HS-27A (cell line): Measurements from ENCODE around the gene FOXP4.

Source experiments
- DNase-seq: peaks from one replicate; pipeline ENCODE4 v3.0.0-alpha.2; 2012; ENCODE audit warnings: low read depth, missing footprints

The FOXP4 gene

DNA sequence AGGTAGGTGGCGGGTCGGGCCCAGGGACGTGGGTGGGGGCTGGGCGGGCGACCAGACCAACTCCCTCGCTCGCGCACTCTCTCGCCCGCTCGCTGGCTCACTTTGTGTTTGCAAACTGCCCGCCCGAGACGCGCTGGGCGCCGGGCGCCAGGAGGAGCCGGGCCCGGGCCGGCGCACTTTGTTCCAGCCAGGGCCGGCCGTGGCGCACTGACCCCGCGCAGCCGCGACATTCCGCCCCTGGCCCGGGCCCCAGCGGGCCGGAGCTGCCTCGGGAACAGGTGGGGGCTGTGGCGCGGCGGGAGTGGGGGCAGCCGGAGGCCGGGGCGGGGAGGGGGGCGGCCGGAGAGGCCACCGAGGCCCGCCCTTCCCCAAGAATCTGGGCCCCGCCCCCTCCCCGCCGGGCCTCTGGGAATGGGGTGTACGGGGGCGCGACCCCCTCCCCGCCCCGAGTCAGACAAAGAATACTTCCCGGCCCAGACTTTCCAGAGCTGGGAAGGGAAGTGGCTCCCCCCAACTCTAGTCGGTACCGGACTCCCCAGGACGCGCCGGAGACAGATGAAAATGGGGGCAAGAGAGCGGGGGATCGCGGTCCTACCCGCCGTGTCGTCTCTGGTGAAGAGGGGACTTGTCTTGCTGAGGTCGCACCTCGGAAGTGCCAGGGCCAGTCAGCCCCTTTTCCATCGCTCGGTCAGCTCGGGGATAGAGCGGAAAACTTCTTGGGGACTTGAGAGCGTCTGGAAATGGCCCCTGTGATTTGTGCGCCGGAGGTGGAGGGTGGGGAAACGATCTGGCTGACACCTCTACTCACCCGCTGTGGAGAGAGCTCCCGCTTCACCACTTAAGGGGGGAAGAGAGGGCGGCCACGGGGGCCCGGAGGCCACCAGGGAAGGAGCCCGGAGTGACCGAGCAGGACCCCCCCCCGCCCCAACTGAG, 951 bp downstream of the FOXP4 start:
- DNase-seq, result no peak

DNA sequence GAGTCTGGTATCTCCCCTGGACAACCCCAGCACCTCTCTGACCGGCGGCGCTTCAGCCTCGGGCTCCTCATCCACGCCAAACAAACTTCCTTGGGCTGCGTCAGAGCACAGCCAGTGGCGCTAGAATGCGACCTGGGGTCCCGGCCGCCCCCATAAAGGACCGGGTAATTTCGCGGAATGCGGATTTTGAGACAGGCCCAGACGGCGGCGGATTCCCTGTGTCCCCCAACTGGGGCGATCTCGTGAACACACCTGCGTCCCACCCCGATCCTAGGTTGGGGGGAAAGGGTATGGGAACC, 1.6 kb downstream of the FOXP4 start:
- no peak for DNase-seq

DNA sequence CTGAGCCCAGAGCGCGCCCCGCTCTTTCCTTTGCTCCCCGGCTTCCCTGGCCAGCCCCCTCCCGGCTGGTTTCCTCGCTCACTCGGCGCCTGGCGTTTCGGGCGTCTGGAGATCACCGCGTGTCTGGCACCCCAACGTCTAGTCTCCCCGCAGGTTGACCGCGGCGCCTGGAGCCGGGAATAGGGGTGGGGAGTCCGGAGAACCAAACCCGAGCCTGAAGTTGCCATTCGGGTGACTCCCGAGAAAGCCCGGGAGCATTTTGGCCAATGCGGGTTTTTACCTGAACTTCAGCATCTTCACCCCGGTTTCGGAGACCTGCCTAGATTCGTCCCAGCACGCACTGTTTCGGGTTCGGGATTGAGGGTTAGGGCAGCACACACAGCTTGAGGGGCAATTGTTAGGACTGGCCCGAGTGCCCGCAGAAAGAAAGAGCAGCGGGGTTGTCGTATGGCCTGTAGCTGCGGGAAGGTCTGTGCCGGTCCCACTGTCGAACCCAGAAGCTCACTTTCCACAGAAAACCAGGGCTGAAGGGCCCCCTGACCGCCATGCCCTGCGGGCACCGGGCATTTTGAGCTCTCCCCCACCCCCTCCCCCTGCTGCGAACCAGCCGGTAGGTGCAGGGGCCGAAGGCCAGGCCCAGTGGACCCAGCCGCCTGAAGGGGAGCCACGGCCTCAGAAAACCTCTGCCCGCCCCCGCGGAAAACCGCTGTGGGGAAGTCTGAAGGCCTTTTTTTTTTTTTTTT, 2.1 kb downstream of the FOXP4 start:
- no peak for DNase-seq

DNA sequence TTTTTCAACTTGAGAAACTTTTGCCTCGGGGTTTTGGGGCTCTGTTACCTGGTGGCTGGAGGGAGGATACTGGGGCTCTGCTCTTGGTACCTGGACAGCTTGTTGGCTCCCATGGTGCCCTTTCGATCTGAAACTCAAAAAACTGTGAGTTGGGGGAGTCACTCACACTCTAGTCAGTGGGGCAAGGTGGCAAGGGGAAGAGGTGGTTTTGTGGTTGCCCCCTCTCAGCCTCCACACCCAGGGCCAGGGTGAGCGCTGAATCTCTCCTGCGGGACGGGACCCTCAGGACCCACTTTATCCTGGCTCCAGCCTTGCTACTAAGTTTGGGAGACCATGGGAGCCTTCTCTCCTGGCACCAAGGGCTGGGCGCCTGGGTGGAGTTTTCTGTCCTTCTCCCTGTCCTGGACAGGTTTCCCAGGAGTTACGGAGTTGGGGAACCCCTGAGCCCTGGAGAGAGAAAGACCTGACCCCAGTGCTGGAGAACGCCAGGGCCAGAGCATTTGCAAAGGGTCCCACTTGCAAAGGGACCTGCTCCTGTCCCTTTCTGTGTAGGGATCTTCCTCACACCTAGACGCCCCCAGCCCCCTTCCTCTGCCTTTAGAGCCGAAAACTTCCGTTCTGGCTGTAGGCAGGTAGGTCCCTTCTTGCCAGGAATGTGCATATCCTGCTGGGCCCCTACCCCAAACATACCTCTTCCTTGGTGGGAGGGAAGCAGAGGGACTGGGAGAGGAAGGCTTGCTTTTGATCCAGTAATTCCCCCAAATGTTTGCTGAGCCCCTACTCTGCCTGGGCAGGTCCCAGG, 2.9 kb downstream of the FOXP4 start:
- no peak for DNase-seq

DNA sequence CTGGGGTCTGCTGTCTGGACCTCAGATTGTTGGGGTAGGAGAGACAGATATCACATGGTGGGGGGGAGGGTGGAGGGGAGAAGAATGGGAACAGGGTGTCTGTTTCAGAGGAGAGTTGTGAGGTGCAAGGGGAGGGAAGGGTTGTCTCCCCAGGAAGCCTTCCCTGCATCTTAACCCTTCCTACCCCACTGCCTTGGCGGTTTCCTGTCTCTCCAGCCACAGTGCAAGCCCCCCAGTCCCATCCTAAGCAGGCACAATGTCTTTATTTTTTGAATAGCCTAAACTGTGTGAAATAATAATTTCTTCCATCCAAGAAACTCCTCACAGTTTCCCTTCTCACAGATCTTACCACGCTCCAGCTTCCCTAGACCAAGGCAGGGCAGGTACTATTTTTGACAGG, 3.5 kb downstream of the FOXP4 start:
- DNase-seq, result no peak

DNA sequence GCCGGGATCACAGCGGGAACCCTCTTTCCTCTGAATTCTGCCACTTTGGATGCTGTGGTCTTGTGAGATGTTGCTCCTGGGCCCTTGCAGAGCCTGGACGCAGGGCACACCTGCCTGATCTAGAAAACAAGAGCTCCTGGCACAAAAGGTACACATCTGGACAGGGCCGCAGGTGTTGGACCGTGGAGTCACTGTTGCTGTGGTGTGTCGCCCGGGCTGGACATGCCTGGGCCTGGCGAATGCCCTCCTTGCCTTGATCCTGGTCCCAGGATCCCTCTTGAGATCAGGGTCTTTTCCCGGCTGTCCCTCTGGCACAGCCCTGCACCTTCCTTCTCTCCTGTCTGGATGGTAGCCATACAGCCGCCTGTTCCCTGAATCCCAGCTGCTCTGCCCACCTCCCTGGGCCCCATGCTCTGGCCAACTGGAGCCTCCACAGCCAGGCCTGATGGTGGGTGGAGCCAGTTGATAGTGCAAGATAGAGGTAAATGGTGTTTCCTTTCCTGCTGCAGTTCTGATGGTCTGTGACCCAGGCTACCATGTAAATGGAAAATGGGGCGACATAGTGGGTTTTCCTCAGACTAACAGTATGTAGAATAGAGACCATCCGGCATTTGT, 5.0 kb downstream of the FOXP4 start:
- no peak for DNase-seq

DNA sequence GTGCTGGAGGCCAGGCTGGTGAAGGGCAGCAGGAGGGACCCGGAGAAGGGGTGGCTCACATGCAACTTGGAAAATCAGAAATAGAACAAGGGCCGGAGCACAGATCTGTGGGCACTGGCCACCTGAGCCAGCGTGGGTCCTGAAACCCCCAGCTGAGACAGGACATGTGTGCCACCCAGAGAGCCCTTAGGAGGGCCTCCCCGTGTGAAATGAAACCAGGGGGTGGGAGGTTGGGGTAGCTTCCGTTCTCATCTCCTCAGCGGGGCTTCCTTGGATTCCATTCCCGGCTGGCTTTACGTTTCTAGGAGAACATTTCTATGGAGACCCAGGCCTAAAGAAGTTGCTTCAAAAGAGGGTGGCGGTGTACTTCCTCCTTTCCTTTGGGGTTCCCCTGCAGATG, 5.7 kb downstream of the FOXP4 start:
- DNase-seq, result no peak

DNA sequence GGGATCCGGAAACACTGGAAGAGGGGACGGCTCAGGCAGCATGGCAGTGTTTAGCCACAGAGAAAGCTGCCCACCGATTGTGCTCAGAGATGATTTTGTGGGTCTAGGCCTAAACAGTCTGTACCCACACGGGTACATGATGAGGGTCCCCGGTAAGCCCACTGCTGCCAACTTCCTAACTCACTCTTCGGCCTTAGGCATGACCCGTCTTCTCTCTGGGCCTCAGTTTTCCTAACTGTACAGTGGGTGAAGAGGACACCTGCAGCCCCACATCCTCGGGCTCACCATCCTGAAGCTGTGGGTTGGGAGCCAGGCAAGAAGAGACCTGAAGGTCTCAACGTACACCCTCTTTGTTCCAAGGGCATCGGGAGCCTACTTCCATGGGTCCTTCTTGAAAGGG, 6.5 kb downstream of the FOXP4 start:
- no peak for DNase-seq

DNA sequence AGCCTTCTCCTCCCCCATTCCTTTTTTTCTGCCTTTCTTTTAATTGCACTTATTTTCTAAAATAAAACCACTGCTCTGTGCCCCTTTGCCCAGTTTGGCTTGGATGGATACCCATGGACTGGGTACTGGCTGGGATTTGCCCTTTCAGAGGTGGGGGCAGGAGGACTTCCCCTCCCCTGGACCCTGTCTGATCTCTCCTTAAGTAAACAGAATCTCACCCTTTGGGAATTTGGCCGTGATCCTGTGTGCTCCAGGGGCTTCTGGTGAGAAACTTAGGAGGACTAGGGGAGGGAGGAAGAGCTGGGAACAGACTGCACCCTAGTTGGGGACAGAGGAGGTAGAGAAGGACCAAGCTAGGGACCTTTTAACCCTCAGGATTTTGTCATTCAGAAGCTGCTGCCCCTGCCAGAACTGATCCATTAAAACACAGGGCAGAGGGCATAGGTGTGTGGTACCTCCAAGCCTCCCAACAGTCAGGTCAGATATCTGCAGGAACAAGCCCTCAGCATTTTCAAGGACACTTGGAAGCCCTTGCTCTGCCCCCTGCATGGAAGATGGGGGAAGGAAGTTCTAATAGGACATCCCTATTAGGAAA, 7.3 kb downstream of the FOXP4 start:
- no peak for DNase-seq

DNA sequence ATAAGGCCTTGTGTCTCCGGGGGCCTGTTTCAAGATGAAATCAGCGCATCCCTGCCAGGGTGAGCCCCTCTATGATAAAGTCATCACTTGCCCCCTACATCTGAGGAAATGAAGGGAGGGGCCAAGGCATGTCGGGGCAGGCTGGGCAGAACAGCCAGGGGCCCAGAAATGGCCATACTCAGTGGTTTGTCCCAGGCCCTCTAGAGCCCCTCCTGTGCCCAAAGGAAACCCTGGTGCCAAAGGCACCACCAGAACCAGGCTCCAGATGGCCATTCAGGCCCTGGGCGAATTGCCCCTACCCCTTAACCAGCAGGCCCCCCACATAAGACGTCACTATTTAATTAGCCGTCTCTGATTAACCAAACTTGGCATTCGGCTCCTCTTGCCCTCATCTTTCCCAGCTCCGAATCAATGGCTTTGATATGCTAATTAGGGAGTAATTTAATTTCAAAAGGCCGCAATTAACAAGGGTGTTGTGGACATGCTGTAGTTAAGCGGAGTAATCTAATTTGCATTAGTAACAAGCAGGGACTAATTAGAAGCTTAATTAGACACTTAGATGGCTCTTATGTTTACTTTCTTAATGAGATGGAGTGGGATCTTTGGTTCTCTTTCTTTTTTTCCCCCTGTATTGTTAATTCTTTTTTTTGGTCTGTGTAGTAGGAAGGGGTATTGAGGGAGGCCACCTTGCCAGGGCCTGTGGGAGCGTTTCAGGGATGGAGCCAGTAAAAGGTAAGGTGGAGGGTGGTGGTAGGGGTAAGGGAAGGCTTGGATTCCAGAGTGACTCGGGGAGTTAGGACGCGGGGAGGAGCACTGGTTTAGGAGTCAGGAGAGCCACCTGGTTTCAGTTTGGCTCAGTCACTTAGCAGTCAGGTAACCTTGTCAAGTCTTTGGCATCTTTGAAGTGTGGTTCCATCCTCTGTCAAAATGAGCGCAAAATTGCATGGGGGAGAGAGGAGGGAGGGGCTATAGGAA, 9.4 kb downstream of the FOXP4 start:
- DNase-seq, result no peak

DNA sequence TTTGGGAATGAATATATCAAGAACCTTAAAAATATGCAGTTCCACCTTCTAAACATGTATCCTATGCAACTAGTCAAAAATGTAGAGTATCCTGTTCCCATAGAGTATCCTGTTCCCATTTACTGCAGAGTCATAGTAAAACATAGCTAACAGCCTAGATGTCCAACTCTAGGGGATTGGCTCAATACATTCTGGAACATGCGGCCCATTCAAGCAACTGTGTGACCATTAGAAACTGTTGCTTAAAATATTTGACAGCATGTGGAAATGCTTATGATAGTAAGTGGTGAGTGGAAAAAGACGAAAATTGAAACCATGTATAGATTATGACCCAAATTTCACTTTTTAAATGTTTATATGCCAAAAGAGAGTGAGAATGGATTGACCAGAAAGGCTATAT, 11.2 kb downstream of the FOXP4 start:
- DNase-seq, result no peak

DNA sequence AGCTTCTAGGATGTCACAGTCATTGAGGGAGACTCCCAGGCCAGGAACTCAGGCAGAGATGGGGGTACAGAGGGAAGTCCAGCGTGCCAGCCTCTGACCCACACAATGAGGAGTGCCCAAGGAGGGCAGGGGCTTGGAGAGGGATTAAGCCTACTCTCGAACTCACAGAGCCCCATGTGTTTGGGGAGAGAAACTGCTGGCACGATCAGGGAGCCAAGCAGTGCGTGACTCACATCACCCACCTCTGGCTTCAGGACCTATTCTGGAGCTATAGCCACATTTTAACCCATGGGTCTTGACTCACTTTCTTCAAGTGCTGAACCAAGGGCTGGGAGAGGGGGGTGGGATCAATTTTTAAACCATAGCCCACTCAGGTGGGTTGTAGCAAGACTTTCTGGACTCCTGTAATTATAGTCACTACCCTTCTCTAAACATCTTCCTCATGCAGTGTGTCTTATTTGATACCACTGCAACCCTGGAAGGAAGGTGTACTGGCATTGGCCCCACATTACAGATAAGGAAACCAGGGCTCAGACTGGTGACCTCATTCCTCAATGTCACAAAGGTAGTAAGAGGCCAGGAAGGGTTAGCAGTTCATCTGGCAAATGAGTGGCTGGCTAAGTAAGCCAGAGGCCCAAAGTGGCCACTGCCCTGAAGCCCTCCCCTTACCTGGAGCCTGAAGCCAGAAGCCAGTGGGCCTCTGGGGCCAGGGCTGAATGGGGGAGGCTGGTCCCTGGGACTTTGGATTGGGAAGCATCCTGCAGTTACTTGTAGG, 12.0 kb downstream of the FOXP4 start:
- DNase-seq, result no peak

DNA sequence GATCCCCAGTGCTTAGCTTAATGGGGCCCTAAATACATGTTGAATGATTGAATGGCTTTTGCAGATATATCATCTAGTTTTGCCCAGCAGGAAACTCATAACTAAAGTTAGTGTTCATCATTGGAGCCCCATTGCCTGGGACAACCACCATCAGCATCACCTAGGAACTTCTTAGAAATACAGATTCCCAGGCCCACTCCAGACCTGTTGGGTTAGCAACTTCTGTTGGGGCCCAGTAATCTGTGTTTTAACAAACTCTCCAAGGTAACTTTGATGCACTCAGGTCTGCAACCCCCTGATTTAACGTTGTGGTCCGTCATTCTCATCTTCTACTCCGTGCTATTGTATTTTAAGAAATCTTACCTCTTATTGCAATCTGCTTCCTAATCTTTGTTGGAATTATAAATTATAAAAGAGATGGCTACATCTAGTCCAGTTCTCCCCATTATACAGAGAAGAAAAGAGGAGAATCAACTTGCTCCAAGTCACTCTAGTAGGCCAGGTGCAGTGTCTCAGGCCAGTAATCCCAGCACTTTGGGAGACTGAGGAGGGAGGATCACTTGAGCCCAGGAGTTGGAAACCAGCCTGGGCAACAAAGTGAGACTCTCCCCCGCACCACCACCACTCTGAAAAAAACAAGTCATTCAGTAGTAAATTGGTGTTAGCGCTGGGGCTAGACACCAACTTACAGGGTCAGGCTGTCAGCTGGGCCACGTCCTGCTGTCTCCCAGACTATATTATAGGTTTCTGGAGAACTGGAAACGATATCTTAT, 13.7 kb downstream of the FOXP4 start:
- no peak for DNase-seq

DNA sequence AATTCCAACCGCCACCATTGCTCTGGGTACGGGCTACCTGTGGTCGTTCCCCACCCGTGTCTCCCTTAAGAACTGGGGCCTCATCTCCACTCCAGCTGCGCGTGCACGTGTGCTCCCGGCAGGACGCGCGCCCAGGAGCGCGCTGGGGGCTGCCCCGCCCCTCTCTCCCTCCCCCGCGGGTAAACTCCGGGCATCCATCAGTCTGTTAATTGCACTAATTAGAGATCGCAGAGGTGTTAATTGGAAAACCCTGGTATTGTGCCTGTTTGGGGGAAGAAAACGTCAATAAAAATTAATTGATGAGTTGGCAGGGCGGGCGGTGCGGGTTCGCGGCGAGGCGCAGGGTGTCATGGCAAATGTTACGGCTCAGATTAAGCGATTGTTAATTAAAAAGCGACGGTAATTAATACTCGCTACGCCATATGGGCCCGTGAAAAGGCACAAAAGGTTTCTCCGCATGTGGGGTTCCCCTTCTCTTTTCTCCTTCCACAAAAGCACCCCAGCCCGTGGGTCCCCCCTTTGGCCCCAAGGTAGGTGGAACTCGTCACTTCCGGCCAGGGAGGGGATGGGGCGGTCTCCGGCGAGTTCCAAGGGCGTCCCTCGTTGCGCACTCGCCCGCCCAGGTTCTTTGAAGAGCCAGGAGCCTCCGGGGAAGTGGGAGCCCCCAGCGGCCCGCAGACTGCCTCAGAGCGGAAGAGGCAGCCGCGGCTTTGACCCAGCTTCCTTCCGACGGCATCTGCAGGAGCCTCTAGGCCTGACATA, 14.4 kb downstream of the FOXP4 start:
- no peak for DNase-seq

DNA sequence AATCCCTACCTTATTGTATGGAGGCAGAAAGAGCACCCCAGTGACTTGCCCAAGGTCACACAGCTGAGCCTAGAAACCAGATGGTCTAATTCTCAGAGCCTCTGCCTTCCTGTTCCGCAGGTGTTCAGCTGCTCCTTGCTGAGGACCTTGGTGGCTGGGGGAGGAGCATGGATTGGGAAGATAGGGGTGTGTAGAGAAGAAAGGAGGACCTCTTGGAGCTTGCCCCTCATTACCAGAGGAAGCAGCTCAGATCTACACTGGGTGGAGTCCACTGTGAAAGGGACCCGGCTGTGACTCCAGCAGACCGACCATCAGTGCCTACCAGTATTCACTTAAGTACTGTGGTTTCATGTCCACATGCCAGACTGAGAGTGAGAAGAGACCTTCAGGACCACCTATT, 15.2 kb downstream of the FOXP4 start:
- DNase-seq, result no peak

DNA sequence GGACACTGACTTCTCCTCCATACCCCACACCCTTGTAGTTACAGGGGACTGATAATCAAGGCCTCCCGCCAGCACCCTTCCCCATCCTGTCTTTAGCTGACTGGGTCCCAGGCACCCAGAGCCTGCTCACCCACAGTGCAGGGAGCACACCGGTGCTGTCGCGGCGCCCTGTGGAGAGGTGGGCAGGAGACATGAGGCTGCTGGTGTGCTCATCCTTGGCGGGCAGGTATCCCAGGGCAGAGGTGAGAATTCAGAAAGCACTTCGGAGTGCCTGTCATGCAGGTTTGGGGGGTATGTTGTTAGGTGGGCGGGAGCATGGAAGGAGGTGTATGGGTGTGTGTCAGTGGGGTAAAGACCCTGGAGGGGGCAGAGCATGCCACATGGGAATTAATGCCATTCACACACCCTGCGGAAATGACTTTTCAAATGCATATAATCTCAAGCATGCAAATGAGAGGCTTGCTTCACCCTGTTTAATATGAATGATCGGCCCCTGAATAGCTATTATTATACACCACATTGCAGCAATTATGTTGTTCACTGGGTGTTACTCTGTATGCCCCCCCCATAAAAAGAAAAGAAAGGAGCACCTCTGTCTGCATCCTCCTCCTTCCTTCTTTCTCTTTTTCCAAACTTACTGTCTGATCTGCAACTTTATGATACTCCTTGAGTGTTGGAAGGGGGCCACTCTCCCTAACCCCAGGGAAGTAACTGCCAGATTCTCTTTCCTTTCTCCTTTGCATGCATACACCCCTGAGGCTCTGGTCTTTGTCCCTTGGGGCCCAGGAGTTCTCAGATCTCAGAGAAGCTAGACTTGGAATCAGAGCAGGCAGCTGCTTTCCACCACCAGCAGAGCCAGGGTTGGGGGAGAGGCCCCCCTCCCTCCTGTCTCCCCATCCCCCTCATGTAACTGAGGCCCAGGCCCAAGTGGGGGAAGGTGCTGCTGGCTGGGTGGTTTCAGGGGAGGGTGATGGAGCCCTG, 16.0 kb downstream of the FOXP4 start:
- DNase-seq, result no peak
